ENCODE measurements around the gene PIAS3.
"Not testable (repeated sequence)": the region's sequence is repeated elsewhere in the genome, so short reads cannot be mapped to it uniquely, and the experiment has no call there.

The PIAS3 gene

GRCh38 chr1:145871994-145872924 lies 13.4 kb upstream of the PIAS3 start:
- no peak for FAIRE-seq

GRCh38 chr1:145868232-145868631 lies 9.4 kb upstream of the PIAS3 start:
- no peak for FAIRE-seq

GRCh38 chr1:145863282-145864018 lies 4.6 kb upstream of the PIAS3 start:
- FAIRE-seq, result no peak

- no peak for FAIRE-seq
Observed at GRCh38 chr1:145859491-145860023, 676 bp upstream of the PIAS3 start.

- FAIRE-seq, result no peak
Observed at GRCh38 chr1:145858238-145858900, 512 bp downstream of the PIAS3 start.

- no peak for FAIRE-seq
Observed at GRCh38 chr1:145857170-145857569, 1.7 kb downstream of the PIAS3 start.

GRCh38 chr1:145855426-145855948 lies 3.4 kb downstream of the PIAS3 start:
- FAIRE-seq, result no peak

- no peak for FAIRE-seq
Observed at GRCh38 chr1:145849356-145850160, 9.3 kb downstream of the PIAS3 start.

- FAIRE-seq, result no peak
Observed at GRCh38 chr1:145847827-145848226, 11.1 kb downstream of the PIAS3 start.

GRCh38 chr1:145846201-145846612 lies 12.7 kb downstream of the PIAS3 start:
- no peak for FAIRE-seq

- FAIRE-seq, result no peak
Observed at GRCh38 chr1:145845514-145846161, 13.2 kb downstream of the PIAS3 start, which contains the start of gene NUDT17. TSS of gene NUDT17 (plus strand) at chr1:145845630. CDS start at chr1:145845641, 11 bp downstream.

GRCh38 chr1:145845144-145845513 lies 13.8 kb downstream of the PIAS3 start:
- no peak for FAIRE-seq

GRCh38 chr1:145843031-145843430 lies 15.8 kb downstream of the PIAS3 start:
- no peak for FAIRE-seq

- FAIRE-seq, result no peak
Observed at GRCh38 chr1:145837656-145838055, 21.2 kb downstream of the PIAS3 start.

- not testable (repeated sequence) for FAIRE-seq
Observed at GRCh38 chr1:145830810-145831209, 28.1 kb downstream of the PIAS3 start.

GRCh38 chr1:145828367-145829026 lies 30.4 kb downstream of the PIAS3 start:
- FAIRE-seq, result no peak

- FAIRE-seq, result no peak
Observed at GRCh38 chr1:145827966-145828365, 30.9 kb downstream of the PIAS3 start.

- no peak for FAIRE-seq
Observed at GRCh38 chr1:145826030-145826429, 32.9 kb downstream of the PIAS3 start.

- FAIRE-seq, result no peak
Observed at GRCh38 chr1:145824499-145824842, 34.4 kb downstream of the PIAS3 start.

- FAIRE-seq, result no peak
Observed at GRCh38 chr1:145823565-145824498, 35.0 kb downstream of the PIAS3 start, which contains the start of the genes POLR3C and RNF115. TSS of gene POLR3C (plus strand) at chr1:145824200. CDS start at chr1:145825777, 1,577 bp downstream. TSS of gene RNF115 (minus strand) at chr1:145824095. CDS start at chr1:145823873, 222 bp downstream.

All from A204.1 (cell line).